Loucy (cell line): ENCODE results near the gene PCDHGA1.

Experiments used
- EZH2phosphoT487 ChIP-seq: fragments of 200-600 bp; IDR thresholded peaks from 2 replicates; pipeline ENCODE4 v1.6.1; 2018; ENCODE audit warnings: antibody characterized with exemption, mild to moderate bottlenecking, moderate library complexity, borderline replicate concordance
- TF ChIP-seq, protein P1 (sequence below): fragments of 200-600 bp; sonication (generic); conservative IDR thresholded peaks from 2 replicates; pipeline ENCODE4 v1.5.1; 2014; ENCODE audit warnings: mild to moderate bottlenecking, antibody characterized with exemption, low read length

DNA sequence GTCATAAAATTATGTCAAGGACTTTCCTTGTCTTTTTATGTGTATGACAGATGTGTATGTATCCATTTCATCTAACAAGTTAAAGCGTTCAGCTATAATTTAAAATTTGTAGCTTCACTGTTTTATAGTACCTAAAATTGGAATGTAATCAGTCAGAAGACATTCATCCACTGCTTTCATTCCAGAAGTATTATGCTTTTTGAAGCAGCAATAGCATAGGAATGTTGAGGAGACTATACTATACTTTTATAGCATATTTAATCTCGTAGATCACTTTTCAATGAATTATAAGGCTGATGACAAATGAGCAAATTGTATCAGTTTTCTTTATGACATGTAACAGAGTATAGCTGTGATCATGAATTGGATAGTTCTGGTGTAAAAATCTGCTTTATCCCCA is 106.9 kb downstream of the PCDHGA1 start:
- TF ChIP-seq, protein P1, sequence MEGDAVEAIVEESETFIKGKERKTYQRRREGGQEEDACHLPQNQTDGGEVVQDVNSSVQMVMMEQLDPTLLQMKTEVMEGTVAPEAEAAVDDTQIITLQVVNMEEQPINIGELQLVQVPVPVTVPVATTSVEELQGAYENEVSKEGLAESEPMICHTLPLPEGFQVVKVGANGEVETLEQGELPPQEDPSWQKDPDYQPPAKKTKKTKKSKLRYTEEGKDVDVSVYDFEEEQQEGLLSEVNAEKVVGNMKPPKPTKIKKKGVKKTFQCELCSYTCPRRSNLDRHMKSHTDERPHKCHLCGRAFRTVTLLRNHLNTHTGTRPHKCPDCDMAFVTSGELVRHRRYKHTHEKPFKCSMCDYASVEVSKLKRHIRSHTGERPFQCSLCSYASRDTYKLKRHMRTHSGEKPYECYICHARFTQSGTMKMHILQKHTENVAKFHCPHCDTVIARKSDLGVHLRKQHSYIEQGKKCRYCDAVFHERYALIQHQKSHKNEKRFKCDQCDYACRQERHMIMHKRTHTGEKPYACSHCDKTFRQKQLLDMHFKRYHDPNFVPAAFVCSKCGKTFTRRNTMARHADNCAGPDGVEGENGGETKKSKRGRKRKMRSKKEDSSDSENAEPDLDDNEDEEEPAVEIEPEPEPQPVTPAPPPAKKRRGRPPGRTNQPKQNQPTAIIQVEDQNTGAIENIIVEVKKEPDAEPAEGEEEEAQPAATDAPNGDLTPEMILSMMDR = no peak
- TF ChIP-seq EZH2phosphoT487 = no peak
